Progenitor cell of endocrine pancreas (in vitro differentiated cells): ENCODE measurements around the gene AMH. TPM values are rescaled to one million over a fixed set of nuclear protein-coding genes. Genes with fewer than 3 reads are reported as not detected.

Source experiments
- DNase-seq: peaks from one replicate; pipeline ENCODE4 v3.0.0; 2021; ENCODE audit warnings: low spot score; ENCODE audit not compliant: unreplicated experiment
- H3K27ac Mint-ChIP-seq: 2 replicates; pipeline ENCODE4 v1.8.0; 2021; ENCODE audit warnings: mild to moderate bottlenecking, moderate library complexity, mixed read lengths
- H3K27me3 Mint-ChIP-seq: 2 replicates; pipeline ENCODE4 v1.8.0; 2021; ENCODE audit warnings: mixed read lengths
- H3K36me3 Mint-ChIP-seq: 2 replicates; pipeline ENCODE4 v1.8.0; 2022; ENCODE audit warnings: mixed read lengths; ENCODE audit not compliant: insufficient read depth
- H3K4me1 Mint-ChIP-seq: 2 replicates; pipeline ENCODE4 v1.8.0; 2021; ENCODE audit warnings: low read depth, mixed read lengths
- H3K4me3 Mint-ChIP-seq: 2 replicates; pipeline ENCODE4 v1.8.0; 2021; ENCODE audit warnings: low read depth, mild to moderate bottlenecking, moderate library complexity, mixed read lengths
- H3K9me3 Mint-ChIP-seq: 2 replicates; pipeline ENCODE4 v1.8.0; 2021; ENCODE audit warnings: low read depth, mixed read lengths
- CTCF ChIP-seq: fragments of 200-600 bp; sonication (generic); IDR thresholded peaks from one replicate; pipeline ENCODE4 v1.5.0; 2021; ENCODE audit warnings: antibody characterized with exemption, mild to moderate bottlenecking; ENCODE audit not compliant: unreplicated experiment
- total RNA-seq: library from RNA; stranded (reverse); gene quantifications from 2 replicates; pipeline ENCODE4 v1.2.1, GENCODE V29; 2021

Gene AMH
- total RNA-seq, 1 donor from 2014 or later = 58.4 TPM

- Mint-ChIP-seq H3K4me1 (no peaks in the 10 kb centered on the region), H3K27me3 (no peaks in the 10 kb centered on the region), H3K27ac (peak overlapping the region; percentile 62), H3K9me3 (no peaks in the 10 kb centered on the region), H3K36me3 (peaks cover 11% of the 10 kb centered on the region), H3K4me3 (no peak overlapping the region)
- no peak for TF ChIP-seq CTCF
- no peak for DNase-seq
These were observed 38.0 kb upstream of the AMH start for GRCh38 chr19:2210987-2211740.

DNA sequence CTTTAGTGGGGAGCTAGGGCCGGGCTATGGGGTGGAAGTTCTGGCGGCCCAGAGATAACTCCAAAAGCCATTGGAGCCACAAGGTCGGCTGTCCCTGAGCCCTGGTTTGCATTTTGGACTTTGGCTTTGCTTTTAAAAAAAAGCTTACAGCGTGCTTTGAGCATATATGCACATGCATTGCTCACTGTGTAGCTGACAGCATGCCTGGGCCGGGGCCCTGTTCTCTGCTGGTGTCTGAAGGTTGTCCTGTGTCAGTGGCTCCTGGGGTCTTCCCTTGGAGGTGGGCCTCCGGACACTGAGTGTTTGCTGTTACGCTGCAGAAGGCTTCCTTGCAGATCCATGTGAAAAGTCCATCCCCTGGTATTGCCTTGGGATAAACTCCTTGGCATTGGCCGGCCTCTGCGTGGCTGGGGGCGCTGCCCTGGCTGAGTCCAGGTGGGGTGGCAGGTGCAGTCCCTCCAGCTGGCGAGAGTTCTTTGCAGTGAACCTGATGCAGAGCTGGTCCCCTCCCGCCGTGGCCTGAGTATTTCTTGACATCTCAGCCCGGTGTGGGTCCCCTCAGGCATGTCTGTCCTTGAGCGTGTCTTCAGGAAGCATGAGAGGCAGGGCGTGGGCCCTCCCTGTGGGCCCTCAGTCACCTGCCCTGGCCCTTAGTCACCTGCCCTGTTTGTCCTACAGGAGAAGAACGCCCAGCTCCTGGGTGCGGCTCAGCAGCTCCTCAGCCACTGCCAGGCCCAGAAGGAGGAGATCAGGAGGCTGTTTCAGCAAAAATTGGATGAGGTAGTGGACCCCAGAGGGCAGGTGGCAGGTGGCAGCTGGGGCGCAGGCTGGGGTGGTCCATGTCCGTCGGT lies 36.0 kb upstream of the AMH start:
- Mint-ChIP-seq H3K4me3 (no peak overlapping the region), H3K27ac (no peak overlapping the region), H3K36me3 (peaks cover 12% of the 10 kb centered on the region), H3K27me3 (no peaks in the 10 kb centered on the region), H3K4me1 (no peaks in the 10 kb centered on the region), H3K9me3 (no peaks in the 10 kb centered on the region)
- no peak for TF ChIP-seq CTCF
- DNase-seq = no peak

- TF ChIP-seq CTCF = no peak
- Mint-ChIP-seq H3K4me1 (no peaks in the 10 kb centered on the region), H3K9me3 (no peaks in the 10 kb centered on the region), H3K36me3 (peaks cover 12% of the 10 kb centered on the region), H3K27ac (no peak overlapping the region), H3K27me3 (no peaks in the 10 kb centered on the region), H3K4me3 (no peak overlapping the region)
- no peak for DNase-seq
These were observed 35.3 kb upstream of the AMH start for GRCh38 chr19:2213799-2214198.

- no peak overlapping the region for H3K27ac Mint-ChIP-seq
- peaks cover 12% of the 10 kb centered on the region for H3K36me3 Mint-ChIP-seq
- no peaks in the 10 kb centered on the region for H3K9me3 Mint-ChIP-seq
- no peak for TF ChIP-seq CTCF
- no peaks in the 10 kb centered on the region for H3K4me1 Mint-ChIP-seq
- no peak overlapping the region for H3K4me3 Mint-ChIP-seq
- no peak for DNase-seq
- H3K27me3 Mint-ChIP-seq = no peaks in the 10 kb centered on the region
These were observed 34.9 kb upstream of the AMH start for GRCh38 chr19:2214251-2214650.

DNA sequence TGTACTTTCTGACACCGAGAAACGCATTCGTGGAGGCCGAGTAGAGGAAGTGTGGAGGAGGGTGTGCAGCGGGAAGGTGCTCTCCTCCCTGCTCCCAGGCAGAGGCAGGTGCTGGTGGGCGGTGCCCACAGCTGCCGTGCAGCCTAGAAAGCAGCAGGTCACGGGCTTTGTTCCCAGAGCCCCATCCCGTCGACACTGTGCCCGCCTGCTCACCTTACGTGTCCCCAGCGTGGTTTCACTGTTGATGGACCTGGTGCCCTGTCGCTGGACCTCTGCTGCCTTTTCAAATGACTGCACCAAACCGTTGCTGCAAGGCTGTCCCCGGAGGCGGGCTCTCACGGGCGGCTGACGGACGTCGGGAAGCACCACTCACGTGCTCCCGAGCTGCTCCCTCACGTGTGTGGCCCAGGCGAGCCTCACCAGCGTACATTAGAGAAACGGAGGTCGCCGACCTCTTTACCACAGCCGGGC lies 33.8 kb upstream of the AMH start:
- DNase-seq = no peak
- Mint-ChIP-seq H3K27ac (peak overlapping the region; percentile 56), H3K4me3 (no peak overlapping the region), H3K4me1 (no peaks in the 10 kb centered on the region), H3K27me3 (no peaks in the 10 kb centered on the region), H3K36me3 (peaks cover 12% of the 10 kb centered on the region), H3K9me3 (no peaks in the 10 kb centered on the region)
- TF ChIP-seq CTCF = no peak
